ENCODE data around the gene FURIN. TPM values are rescaled to one million over a fixed set of nuclear protein-coding genes. Genes with fewer than 3 reads are reported as not detected.

The FURIN gene
- total and polyA plus RNA-seq, 9 of the 15 experiments (the other 6 are each of a cell fraction or from before 2014, with no cell fraction given) = 0.92 to 99.9 (median 34.8) TPM

DNA sequence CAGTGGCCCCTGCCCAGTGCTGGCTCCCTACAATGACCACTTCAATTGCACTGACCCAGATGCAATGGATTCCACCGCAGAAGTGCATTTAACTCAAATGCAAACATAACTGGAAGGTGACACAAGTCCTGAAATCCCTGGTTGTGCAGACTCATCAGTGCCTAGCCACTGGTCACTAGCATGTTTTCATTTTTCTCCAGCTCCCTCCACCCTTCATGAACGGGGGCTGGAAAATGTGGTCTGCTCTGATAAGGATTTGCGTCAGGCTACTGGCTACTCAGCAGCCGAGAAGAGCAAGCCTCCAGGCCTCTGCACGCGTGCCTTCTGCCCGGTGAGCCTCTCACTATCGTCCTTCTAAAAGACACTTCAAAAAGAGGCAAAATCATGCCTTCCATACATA lies 27.4 kb upstream of the FURIN start (continued):
- TF ChIP-seq ZEB2 (IDR thresholded peaks at IDR 0.05) (peak; percentile 54; the same call in 1 of the 2 replicates), ZNF121 (CRISPR knock-in tag; conservative IDR thresholded peaks at IDR 0.05) (no peak), RCOR1 (IDR thresholded peaks at IDR 0.05; ENCODE audit: borderline replicate concordance in 1 of 2, low read depth in 2 of 2, low read length in 2 of 2) (peak in 1 of 2 experiments; percentile 95; a peak in 3 of 4 replicates), ARID3B (CRISPR knock-in tag; IDR thresholded peaks at IDR 0.05; ENCODE audit: borderline replicate concordance) (no peak), SREBF1 (IDR thresholded peaks at IDR 0.05; ENCODE audit: borderline replicate concordance, low read depth, low read length) (no peak), GATAD2A (IDR thresholded peaks at IDR 0.05) (peak; percentile 75; the same call in 1 of the 2 replicates), ERF (CRISPR knock-in tag; IDR thresholded peaks at IDR 0.05) (no peak), SMARCC2 (IDR thresholded peaks at IDR 0.05; ENCODE audit: low read depth) (peak; percentile 99), ZNF609 (CRISPR knock-in tag; IDR thresholded peaks at IDR 0.05; ENCODE audit: borderline replicate concordance) (no peak), ZFP1 (CRISPR knock-in tag; IDR thresholded peaks at IDR 0.05) (no peak), ZNF408 (CRISPR knock-in tag; IDR thresholded peaks at IDR 0.05; ENCODE audit: low read depth) (no peak), HDGF (IDR thresholded peaks at IDR 0.05) (no peak), ZNF644 (tag; IDR thresholded peaks at IDR 0.05; ENCODE audit: low read depth) (peak; percentile 92; the same call in 1 of the 2 replicates), ZKSCAN1 (IDR thresholded peaks at IDR 0.05; ENCODE audit: low read depth, low read length) (peak; percentile 42; the same call in 1 of the 2 replicates), KAT7 (CRISPR knock-in tag; IDR thresholded peaks at IDR 0.05; ENCODE audit: borderline replicate concordance) (no peak), ZC3H8 (IDR thresholded peaks at IDR 0.05) (no peak)
- TF ChIP-seq, protein P1, sequence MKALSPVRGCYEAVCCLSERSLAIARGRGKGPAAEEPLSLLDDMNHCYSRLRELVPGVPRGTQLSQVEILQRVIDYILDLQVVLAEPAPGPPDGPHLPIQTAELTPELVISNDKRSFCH (CRISPR knock-in tag; IDR thresholded peaks at IDR 0.05) = no peak
- TF ChIP-seq, protein P1 (tag; IDR thresholded peaks at IDR 0.05) = no peak
- TF ChIP-seq, protein P2, sequence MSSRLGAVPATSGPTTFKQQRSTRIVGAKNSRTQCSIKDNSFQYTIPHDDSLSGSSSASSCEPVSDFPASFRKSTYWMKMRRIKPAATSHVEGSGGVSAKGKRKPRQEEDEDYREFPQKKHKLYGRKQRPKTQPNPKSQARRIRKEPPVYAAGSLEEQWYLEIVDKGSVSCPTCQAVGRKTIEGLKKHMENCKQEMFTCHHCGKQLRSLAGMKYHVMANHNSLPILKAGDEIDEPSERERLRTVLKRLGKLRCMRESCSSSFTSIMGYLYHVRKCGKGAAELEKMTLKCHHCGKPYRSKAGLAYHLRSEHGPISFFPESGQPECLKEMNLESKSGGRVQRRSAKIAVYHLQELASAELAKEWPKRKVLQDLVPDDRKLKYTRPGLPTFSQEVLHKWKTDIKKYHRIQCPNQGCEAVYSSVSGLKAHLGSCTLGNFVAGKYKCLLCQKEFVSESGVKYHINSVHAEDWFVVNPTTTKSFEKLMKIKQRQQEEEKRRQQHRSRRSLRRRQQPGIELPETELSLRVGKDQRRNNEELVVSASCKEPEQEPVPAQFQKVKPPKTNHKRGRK (tag; IDR thresholded peaks at IDR 0.05) = no peak
- TF ChIP-seq, protein P3, sequence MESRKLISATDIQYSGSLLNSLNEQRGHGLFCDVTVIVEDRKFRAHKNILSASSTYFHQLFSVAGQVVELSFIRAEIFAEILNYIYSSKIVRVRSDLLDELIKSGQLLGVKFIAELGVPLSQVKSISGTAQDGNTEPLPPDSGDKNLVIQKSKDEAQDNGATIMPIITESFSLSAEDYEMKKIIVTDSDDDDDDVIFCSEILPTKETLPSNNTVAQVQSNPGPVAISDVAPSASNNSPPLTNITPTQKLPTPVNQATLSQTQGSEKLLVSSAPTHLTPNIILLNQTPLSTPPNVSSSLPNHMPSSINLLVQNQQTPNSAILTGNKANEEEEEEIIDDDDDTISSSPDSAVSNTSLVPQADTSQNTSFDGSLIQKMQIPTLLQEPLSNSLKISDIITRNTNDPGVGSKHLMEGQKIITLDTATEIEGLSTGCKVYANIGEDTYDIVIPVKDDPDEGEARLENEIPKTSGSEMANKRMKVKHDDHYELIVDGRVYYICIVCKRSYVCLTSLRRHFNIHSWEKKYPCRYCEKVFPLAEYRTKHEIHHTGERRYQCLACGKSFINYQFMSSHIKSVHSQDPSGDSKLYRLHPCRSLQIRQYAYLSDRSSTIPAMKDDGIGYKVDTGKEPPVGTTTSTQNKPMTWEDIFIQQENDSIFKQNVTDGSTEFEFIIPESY (CRISPR knock-in tag; IDR thresholded peaks at IDR 0.05) = no peak

Data from K562 (cell line).